NCI-H748 treated with DMSO at 0.1 percent for 48 hours (cell line): Measurements from ENCODE around the gene ABCC5.
A peak's percentile ranks its signal among the peaks of the same experiment; 100 is the strongest.

Experiments
- DNase-seq: peaks from one replicate; lab custom pipeline; 2025; lab: John Stamatoyannopoulos, UW

The ABCC5 gene

GRCh38 chr3:183922421-183922820 lies 95.3 kb downstream of the ABCC5 start:
- no peak for DNase-seq

GRCh38 chr3:183921096-183921495 lies 96.6 kb downstream of the ABCC5 start:
- no peak for DNase-seq

- DNase-seq, result no peak
Observed at GRCh38 chr3:183920416-183920815, 97.3 kb downstream of the ABCC5 start.

GRCh38 chr3:183918178-183918577 lies 99.5 kb downstream of the ABCC5 start:
- no peak for DNase-seq

GRCh38 chr3:183917776-183918175 lies 99.9 kb downstream of the ABCC5 start:
- no peak for DNase-seq

GRCh38 chr3:183914856-183915255 lies 102.8 kb downstream of the ABCC5 start:
- no peak for DNase-seq

GRCh38 chr3:183913580-183913920 lies 104.1 kb downstream of the ABCC5 start:
- no peak for DNase-seq

- DNase-seq, result no peak
Observed at GRCh38 chr3:183912895-183913579, 104.6 kb downstream of the ABCC5 start.

- no peak for DNase-seq
Observed at GRCh38 chr3:183911763-183912506, 105.7 kb downstream of the ABCC5 start.

GRCh38 chr3:183911087-183911486 lies 106.6 kb downstream of the ABCC5 start:
- no peak for DNase-seq

- no peak for DNase-seq
Observed at GRCh38 chr3:183909030-183909600, 108.6 kb downstream of the ABCC5 start.

- DNase-seq, result no peak
Observed at GRCh38 chr3:183907911-183908331, 109.8 kb downstream of the ABCC5 start.

- no peak for DNase-seq
Observed at GRCh38 chr3:183907176-183907575, 110.5 kb downstream of the ABCC5 start.

GRCh38 chr3:183906234-183906921 lies 111.3 kb downstream of the ABCC5 start:
- DNase-seq, result no peak

GRCh38 chr3:183904833-183905780 lies 112.6 kb downstream of the ABCC5 start:
- DNase-seq, result no peak

- no peak for DNase-seq
Observed at GRCh38 chr3:183898028-183898431, 119.7 kb downstream of the ABCC5 start.

- DNase-seq, result no peak
Observed at GRCh38 chr3:183897606-183898005, 120.1 kb downstream of the ABCC5 start.

- no peak for DNase-seq
Observed at GRCh38 chr3:183896610-183897009, 121.1 kb downstream of the ABCC5 start.

GRCh38 chr3:183896184-183896583 lies 121.5 kb downstream of the ABCC5 start:
- no peak for DNase-seq

- DNase-seq, result no peak
Observed at GRCh38 chr3:183895774-183896173, 121.9 kb downstream of the ABCC5 start.

GRCh38 chr3:183895296-183895695 lies 122.4 kb downstream of the ABCC5 start:
- DNase-seq, result peak; percentile 25
